HG02938 (cell line): ENCODE measurements around the gene MYO16.
A peak's percentile ranks its signal among the peaks of the same experiment; 100 is the strongest.
"Not testable (repeated sequence)": the region's sequence is repeated elsewhere in the genome, so short reads cannot be mapped to it uniquely, and the experiment has no call there.

Experiments used
- ATAC-seq: cut with Tn5 transposase; IDR thresholded peaks from one replicate; pipeline ENCODE4 v1.9.1; 2021; ENCODE audit warnings: mild to moderate bottlenecking, moderate library complexity; ENCODE audit not compliant: unreplicated experiment

The MYO16 gene

DNA sequence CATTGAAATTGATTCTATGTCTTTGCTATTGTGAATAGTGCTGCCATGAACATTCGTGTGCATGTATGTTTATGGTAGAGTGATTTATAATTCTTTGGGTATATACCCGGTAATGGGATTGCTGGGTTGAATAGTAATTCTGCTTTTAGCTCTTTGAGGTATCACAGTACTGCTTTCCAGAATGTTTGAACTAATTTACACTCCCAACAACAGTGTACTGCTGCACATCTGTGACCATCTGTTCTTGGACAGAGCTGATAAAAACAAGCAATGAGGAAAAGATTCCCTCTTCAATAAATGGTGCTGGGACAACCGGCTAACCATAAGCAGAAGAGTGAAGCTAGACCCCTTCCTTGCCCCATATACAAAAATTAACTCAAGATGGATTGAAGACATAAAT lies 231.0 kb downstream of the MYO16 start:
- ATAC-seq: no peak

DNA sequence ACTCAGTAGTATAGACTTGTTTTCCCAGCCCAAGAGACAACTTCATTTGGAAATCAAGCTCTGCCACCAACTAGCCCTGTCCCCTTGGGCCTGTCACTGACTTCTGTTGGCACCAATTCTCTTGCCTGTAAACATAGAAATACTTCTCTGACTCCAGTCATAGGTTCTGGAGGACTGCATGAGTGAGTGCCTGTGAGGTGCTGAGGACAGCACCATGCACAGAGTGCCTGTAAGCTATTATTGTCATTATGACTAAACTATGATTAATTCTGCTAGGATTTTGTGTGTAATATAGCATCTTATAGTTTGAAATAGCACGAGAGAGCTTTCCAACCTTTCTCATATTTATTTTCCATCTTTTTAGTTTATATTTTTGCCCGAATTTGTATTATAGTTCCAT lies 247.9 kb downstream of the MYO16 start:
- no peak for ATAC-seq

DNA sequence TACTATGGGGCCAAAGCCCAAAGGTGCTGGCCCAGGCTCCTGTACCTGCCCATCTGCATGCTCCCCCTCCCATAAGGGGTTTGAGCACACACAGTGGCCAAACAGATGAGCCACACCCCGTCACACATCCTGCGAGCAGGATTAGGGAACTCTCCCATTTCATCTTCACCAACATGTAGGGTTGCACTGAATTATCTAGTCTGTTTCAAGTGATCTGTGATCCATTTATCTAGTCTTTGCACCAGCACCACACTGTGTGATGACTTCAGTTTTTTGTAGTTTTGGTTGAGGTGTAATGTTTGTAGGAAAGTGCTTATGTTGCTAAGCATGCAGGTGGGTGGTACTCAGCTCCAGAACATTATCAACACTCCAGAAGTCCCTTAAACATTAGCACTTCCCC lies 249.3 kb downstream of the MYO16 start:
- no peak for ATAC-seq

DNA sequence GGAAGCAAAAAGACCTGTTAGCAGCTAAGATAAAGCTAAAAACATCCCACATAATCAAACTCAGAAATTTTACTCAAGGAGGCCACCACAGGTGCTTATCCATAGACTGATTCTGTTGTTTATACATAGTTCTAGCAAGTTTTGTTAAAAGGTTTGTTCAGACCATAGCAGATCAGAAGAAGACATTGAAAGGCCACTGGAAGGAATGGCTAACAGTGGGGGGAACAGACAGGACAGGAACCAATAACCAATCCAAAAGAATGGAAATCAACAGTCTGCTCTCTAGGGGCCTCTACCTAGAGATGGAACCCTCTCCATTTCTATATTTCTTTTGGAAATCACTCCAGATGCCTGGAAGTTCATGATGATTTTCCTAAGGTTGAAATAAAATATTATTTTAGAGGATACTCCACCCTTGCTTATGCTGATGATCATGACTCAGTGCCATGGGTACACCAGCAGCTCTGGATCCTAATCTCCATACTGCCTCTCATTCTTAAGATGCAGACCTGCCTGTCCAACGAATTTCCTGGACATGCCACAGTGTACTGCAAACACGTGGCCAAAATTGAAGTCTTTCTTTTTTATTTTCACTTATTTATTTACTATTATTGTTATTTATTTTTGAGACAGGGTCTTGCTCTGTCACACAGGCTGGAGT lies 260.0 kb downstream of the MYO16 start:
- ATAC-seq: no peak

DNA sequence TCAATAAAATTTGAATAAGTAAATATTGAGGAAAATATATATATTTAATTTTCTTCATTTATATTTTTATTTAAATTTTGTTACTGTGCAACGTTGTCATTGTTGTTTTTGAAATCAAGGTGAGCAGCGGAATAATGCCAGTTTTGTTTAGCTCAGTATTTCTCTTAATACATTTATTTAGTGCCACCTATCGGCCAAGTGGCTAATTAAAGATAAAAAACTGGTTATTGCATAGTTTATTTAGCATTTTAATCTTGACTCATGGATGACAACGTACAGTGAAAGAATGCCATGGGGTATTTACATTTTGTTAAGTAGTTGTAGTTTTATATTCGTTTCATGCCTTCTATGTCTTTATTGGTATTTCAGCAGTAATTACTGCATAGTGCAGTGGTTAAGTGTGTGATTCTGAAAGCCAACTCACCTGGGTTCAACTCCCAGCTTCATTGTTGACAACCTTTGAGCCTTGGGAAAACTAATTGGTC lies 265.9 kb downstream of the MYO16 start:
- ATAC-seq: peak; percentile 52

DNA sequence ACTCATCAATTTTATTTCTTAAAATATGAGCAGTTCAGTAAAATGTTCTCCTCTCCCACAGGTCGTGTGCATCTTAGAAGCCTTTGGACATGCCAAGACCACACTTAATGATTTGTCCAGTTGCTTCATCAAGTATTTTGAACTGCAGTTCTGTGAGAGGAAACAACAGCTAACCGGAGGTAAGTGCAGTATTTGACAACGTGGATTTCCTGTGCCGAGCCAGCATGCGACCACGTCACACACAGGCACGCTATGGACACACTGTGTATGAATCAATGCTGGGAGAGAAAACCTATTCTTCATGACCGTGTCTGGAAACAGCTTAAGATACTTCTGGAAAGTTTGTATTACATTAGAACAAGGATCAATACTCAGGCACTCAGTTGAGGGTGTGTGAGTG lies 268.5 kb downstream of the MYO16 start:
- no peak for ATAC-seq

DNA sequence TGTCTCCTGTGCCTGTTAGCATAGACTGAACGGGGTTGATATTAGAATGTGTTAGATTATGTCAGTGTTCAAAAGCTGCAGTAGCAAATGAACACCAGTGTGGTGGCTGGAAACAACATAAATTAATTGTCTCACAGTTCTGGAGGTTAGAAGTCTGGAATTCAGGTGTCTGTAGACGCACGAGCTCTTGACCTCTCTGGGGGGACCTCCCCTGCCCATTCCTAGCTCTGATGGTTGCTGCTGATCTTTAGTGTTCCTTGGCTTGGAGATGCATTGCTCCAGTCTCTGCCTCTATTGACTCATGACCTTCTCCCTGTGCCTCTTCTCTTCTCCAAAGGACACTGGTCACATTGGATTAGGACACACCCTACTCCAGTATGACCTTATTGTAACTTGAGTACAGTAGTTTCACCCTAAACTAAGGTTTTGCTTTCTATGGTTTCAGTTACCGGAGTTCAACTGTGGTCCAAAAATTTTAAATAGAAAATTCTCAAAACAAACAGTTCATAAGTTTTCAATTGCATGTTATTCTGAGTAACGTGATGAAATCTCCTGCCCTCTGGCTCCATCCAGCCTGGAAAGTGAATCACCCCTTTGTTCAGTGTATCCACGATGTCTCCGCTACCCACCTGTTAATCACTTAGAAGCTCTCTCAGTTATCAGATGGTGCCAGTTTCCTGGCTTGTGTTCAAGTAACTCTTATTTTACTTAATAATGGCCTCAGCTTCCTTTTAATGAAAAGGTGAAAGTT lies 273.2 kb downstream of the MYO16 start:
- no peak for ATAC-seq

DNA sequence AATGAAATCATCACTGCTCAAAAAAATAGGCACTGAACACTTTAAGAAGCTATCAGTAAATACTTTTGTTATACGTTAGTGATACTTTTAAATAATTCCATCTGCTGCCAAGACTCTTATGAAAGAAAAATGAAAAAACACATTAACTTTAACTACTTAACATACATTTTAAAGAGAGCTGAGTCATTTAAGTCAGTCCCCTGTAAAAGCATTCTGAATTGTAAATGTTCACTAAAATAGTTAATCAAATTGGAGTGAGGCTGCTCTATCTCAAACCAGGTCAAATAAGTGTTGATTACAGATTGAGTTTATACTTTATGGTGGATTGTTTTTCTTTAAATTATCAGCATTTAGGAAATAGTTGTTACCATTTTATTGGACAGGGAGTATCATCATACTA lies 274.2 kb downstream of the MYO16 start:
- no peak for ATAC-seq

DNA sequence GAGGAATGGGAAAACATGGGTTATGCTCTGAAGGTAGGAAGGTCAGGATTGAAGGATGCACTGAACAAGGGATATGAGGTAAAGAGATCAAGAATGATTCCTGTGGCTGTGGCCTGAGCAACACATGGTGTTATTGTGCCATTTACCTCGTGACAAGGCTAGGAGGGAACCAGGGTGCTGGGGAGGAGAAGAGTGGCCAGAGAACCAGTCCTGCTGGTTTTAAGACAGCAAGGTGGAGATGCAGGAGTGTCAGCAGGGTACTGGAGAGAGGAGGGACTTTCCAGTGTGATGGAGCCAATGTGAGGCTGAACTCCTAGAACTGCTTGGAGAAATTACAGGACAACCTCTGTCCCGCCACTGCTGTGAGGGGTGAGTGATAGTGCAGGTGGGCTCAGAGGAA lies 282.4 kb downstream of the MYO16 start:
- no peak for ATAC-seq

DNA sequence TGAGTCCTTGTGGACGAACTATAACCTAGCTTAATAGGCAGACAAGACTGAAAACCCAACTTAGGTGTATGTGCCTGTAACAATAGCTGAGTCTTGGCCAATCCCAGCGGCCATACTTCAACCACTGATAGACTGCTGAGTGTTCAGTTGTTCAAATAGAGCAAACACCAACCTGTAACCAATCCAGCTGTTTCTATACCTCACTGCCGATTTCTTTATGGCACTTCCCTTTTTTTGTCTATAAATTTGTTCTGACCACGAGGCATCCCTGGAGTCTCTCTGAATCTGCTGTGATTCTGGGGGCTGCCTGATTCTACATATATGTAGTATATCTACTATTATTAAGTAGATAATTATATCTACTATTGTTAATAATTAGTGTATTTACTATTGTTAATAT lies 284.3 kb downstream of the MYO16 start:
- not testable (repeated sequence) for ATAC-seq

DNA sequence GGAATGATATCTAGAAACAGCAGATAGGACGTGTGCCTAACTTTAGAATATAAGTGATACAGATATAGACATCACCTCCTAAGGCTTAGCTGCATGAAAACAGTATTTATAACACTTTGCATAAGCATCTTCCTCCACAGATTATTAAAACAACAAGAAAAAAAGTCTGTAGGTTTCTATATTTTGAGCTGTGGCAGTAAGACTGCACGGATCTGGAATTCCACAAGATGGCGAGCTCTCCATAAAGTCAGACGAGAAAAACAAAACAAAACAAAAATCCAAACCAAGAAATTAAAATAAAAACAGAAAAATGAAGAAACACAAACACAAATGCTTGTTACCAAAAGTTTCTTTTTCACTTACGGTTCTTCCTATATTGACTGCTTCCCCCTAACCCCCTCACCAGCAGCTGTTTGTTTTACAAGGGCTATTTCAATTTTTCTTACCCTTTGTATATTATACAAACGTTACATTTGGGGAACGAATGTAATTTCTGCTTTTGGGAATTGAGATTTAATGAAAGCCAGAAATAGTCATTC lies 285.8 kb downstream of the MYO16 start:
- ATAC-seq: peak; percentile 31

DNA sequence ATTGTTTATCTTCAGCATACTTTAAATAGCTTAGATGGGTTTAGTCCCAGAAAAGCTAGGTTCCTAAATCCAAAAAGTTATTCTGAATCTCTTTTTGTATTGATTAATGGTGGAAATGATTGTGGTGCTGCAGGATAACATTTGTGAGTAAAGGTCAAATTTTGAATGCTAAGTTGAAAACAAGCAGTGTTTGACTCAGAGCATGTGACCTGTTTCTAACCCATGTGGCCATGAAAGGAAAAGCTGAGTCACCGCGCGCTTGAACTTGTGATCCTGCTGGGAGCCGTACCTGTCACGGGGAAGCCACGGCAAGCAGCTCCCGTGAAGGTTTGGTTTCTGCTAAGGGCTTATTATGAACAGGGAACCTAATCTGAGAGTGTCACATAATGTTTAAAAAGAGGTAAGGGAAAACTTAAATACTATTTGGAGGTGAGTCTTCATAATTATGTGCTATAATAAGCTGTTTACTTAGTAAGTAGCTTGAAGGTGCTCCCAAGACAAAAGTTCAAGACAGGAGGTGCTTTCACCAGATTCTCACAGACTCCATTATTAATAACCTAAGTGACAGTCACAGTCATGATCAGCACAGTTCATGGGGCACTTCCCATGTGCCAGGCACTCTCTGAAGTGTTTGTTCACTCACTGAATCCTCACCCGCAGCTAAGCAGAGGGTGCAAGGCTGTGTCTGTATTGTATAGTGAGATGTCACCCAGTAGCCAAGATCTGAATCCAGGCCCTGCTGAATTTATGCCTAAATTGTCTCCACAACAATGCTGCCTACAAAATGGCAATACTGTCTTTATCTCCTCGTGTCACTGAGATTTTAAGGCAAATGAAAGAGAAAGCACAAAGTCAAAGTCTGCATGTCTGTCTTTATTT lies 286.5 kb downstream of the MYO16 start:
- peak; percentile 89 for ATAC-seq

DNA sequence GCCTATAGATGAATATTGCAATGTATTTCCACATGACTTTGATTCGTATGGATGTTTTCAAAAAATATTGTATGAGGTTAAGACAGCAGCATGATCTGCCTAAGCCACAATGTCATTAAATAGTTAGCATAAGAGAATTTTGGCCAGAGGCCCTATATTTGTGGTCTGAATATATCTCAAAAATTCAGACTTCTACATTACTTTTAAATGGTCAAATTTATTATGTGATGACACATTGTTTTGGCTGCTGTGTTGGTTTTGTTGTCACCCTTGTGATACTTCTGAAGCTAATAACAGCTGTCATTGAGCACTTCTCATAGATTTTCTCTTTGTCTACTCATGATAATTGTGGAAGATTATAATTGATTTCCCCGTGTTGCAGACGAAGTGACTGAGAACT lies 288.2 kb downstream of the MYO16 start:
- no peak for ATAC-seq

DNA sequence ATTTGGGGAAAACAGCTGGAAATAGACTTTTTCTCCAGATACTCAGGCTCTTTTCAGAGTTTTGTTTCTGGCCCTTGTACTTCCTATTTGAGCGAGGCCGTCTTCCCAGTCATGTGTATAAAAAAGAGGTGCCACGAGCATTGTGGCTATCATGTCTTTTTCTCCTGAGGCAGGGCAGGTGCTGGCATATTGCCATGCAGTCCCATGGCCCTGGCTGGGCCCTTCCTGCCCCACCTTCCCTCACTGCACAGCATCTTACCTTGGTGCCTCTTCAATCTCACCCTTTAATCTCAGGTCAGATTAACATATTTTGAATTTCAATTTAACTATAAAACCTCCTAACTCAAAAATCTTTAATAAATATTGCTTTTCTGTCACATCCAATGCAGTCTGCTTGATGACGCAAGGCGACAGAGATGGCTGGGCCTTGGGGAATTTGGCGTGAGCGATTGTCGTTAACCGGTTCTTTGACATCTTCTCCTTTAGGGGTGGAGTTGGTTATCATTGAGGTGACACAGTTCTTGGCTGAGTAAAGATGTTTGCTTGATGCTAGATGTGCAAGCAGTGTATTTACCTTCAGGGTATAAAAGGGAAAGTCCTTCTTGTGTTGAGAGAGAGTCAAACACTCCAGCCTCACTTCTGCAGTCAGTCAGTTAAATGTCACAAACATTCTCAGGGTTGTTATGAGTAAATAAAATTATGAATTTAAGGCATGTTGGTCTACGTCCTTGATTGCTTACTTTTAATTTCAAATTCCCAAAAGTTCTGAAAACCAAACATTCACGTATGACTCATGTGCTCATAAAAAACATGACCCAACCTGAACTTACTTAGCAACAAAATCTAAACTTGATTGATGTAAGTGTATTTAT lies 289.9 kb downstream of the MYO16 start:
- no peak for ATAC-seq

DNA sequence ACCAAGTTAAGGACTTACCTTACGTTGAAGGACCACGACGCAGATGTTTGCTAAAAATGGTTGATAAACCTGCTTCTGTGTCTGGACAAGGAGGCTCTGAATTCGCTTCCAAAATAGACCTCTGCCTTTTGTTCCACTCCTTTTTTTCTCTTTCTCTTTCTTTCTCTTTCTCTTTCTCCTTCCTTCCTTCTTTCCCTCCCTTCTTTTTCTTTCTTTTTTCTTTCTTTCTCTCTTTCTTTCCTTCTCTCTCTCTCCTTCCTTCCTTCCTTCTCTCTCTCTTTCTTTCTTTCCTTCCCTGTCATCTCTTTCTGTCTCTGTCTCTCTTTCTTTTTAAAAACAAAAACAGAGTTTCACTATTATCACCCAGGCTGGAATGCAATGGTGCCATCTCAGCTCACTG lies 290.7 kb downstream of the MYO16 start:
- no peak for ATAC-seq

DNA sequence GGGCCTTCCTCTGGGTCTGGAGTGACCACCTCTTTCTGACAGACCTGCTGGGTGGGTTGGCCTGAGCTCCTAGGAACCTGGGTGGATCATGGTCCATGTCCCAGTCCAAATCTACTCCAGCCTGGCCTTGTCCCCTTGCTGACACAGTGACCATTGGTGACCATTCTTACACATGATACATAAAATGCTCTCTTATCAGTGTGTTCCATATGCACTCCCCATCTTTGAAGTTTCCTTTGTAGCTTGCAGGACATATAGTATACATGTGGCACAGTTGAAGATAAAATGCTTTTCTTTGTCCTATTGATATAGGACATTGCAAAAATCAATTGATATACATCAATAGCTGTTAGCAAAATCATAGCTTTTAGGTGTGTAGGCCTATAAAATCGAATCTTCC lies 291.8 kb downstream of the MYO16 start:
- ATAC-seq: no peak

DNA sequence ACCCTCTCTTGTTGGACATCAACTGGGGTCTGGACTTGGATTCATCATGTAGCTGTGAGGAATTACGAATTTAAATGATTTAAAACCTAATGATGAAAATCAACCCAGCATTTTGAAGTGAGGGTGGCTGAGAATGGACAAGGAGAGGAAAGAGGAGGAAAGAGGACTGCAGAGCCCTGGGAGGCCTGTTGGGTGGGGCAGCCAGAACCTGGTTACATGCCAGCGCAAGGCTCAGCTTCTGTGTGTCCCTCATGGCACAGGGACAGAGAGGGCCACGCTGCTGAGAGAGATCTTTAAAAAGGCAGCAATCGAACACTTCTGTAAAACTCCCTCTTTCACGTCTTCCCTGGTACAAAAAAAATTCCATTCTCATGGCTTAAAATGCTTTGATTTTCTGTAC lies 292.7 kb downstream of the MYO16 start:
- ATAC-seq: no peak

DNA sequence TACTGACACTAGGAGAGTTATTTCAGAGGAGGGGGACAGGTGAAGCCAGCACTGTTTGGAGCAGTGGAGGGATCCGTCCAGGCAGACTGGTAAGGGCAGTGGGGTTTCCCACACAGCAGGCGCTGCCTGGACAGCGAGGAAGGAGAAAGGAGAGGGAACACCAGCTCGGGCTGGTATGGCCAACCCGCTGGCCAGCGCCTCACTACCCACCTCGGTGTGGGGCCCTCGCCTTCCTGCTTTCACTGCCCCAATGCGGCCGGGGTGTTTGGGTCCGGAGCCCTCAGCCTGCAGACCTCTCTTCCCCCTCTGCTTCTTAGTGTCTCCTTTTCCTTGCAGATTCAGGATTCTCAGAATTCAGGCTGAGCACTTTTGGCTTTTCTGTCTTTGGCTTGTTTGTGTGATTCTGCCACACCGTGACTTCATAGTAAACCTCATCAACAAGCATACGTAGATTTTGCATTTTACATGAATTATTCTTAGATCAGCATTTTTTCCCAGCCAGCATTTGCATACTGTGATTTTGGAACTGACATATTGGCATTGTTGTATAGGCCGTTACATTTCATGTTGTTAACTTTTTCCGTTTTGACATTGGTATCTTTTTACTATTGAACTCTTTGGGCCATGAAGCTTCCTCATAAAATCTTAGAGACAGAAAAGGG lies 294.1 kb downstream of the MYO16 start:
- no peak for ATAC-seq

DNA sequence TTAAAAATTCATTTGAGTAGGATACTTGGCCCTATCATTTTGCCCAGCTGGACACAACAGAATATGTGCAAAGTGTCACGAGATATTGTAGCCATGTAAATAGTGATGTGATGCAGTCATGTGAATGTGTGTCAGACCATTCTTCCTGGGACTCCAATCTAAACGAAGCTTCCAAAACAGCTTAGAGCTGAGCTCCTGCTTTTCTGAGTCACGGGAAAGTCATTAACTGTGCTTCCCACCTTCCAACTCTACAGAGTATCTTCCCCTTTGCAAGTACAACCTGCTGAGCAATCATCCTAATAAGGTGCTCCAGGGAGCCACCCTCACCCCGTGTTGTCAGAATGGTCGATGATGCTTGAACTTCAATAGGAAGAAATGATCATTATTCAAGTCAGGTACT lies 294.7 kb downstream of the MYO16 start:
- ATAC-seq: no peak

DNA sequence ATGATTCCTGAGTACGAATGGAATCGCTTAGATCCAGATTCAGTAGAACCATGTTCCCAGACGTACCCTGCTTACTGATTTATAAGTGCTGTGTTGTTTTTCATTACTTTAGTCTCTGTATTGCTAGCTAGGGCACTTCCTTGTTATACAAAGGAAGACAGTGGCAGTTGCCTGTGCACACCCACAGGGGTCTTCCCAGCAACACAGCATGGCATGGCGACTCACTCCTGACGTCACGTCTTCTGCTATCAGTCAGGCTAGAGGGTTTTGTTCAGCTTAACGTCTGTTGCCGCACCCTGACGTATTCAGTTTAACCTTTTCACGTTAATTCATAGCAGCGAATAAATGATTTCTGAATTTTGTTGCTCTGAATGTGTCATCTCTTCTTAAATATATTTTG lies 295.1 kb downstream of the MYO16 start:
- peak; percentile 46 for ATAC-seq
